CD4-positive, alpha-beta T cell treated with Interleukin-4 for 1 hour (primary cell): ENCODE data around the gene ADAMTS4.
"Not testable (repeated sequence)": the region's sequence is repeated elsewhere in the genome, so short reads cannot be mapped to it uniquely, and the experiment has no call there.

Source experiments
- DNase-seq, 2 donors: peaks; one replicate each; pipeline ENCODE4 v3.0.0-alpha.2; 2020 to 2022

The ADAMTS4 gene

DNA sequence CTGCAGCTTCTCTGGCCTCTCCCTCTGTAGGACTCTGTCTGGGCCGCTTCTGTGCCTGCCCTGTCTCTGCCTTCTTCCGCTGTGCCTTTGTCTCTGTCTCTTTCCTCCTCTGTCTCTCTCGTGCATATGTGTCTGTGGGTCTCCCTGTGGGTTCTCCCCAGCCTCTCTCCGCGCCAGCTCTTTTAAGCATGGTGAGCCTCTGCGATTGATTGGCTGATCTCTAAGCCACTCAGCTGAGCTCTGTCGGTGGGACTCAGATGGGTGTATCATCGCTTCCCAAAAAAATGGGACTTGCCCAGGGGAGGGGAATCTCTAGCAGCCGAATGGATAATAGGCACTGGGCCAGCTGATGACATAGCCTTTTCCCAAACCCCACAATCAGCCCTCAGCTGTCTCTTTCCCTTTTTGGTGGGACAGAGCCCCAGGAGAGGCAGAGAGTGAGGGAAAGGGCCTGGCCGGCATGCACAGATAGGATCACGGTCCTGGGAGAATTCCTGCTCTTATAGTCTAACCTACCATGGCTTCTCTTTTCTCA is at the start of gene ADAMTS4:
ADAMTS4 (minus strand) TSS at position 158 of the 535 bp plus-strand sequence. CDS start 427 bp downstream, outside the sequence.
- DNase-seq = no peak

DNA sequence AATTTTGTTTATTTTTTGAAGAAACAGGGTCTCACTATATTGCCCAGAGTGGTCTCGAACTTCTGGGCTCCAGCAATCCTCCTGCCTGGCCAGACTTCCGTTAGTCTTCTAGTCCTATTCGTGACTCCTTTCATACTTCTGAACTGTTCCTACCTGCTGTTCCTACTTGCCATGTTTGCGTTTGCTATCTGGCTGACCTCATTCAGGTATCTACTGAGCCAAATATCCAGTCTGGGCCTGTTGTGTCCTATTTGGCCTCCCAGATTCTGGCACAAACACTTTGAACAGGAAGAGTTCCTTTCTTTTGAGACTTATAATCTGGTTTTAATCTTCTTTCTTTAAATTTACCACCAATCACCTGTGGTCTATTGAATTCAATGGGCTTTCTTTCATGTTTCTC is 46.0 kb upstream of the ADAMTS4 start:
- DNase-seq = no peak

DNA sequence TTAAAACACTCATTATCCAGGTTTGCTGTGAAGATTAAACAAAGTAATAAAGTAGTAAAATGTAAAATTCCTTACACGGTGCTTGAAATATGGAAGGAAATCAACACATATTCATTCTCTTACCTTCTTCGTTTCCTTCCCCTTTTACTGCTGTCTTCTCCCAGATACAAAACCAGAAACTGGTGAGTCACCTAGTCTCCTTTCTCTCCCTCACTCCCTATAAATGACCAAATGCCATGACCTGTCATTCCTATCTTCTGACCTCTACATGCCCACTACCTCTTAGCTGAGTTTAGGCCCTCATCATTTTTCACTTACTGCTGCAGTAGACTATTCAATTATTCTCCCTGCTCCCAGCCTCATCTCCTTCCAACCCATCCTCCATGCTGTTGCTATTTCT is 43.5 kb upstream of the ADAMTS4 start:
- DNase-seq = no peak

- DNase-seq = no peak
Measured at GRCh38 chr1:161241682-161242081, 42.8 kb upstream of the ADAMTS4 start.

- DNase-seq = no peak
Measured at GRCh38 chr1:161238039-161238473, 39.2 kb upstream of the ADAMTS4 start, which contains the start of gene NR1I3. TSS of gene NR1I3 (minus strand) at chr1:161238203. CDS start at chr1:161236565, 1,638 bp downstream.

GRCh38 chr1:161235957-161236775 is 37.3 kb upstream of the ADAMTS4 start:
- no peak for DNase-seq

GRCh38 chr1:161233102-161233501 is 34.2 kb upstream of the ADAMTS4 start:
- no peak for DNase-seq

DNA sequence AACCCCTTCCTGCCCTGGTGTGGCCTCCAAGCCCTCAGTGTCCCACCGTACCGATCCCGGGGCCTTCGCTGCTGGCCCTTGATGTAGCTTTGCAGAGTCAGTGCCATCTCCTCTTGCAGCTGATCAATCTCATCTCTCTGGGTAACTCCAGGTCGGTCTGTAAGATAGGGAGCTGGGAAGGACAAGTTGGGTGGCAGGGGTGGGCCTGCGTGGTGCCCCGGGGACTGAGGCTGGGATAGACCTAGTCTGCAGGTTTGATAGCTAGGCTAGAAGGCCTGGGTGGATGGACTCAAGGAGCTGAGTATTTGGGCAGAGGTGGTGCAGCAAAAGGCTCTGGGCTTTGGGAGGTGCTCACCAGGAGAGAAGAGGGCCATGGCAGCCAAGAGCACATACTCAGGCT is 31.9 kb upstream of the ADAMTS4 start:
- no peak for DNase-seq

DNA sequence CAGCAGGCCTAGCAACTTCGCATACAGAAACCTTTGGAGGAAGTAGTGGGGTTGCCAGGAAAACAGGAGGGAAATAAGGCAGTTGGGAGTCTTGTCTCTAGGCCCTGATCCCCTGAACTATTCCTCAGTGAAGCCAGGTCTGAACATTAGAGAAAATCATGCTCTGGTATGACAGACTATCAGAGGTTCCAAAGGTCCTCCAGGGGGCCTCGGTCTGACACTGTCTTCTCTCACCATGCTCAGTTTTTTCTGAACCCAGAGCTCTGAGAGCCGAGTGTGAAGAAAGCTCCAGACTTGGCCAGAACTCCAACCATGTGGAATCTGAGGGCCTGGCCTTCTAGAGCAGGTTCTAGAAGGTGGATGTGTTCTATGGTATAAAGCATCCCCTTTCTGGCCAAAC is 31.0 kb upstream of the ADAMTS4 start:
- no peak for DNase-seq

DNA sequence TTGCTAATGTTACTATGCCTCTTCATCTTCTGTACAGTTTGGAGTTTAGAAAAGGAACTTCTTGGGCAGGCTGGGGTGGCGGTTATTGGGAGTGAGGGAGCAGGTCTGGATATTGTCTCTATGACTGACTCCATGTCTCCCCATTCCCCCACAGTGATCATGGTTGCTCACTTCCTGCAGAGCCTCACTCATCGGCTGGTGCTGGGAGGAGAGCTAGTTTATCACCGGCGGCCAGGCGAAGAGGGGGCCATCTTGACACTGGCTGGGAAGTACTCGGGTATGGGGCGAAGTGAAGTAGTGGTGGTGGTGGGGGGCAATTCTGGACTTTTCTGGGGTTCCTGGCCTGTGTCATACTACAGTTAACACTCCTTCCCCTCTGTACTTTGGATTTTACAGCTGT is 29.2 kb upstream of the ADAMTS4 start:
- no peak for DNase-seq

GRCh38 chr1:161227196-161227871 is 28.5 kb upstream of the ADAMTS4 start:
- DNase-seq = peak; percentile 86 to 88

DNA sequence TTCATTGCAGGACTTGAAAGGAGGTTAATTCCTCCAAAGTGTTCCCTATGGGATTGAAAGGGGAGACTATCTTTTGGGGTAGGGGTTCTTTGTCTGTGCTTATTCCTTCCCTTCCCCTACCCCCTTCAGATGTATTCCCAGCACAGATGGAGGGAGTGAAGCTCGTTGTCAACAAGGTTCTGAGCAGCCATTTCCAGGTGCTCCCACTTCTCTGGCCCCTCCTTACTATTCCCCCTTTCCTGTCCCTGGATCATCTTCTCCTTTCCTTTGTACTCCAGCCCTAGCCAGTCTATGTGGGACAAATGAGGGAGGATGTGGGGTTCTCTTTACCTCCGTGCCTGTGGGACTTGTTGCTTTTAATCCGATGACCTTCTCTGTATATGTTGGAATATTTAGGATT is 27.9 kb upstream of the ADAMTS4 start:
- no peak for DNase-seq

DNA sequence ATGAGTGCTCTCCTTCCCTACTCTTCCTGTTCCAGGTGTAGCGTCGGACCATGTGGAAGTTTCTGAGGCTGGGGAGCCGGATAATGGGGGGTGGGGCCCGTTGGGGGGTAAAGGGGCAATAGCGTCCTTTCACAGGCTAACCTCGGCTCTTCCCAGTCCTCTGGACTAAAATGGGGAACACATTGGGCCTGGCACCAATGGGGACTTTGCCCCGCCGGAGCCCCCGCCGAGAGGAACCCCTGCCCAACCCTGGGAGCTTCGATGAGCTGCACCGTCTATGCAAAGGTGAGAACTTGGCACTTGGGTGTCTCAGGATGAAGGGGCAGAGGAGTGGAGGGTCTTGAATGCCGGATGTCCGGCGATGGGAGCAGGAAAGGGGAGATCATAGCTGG is 27.5 kb upstream of the ADAMTS4 start:
- no peak for DNase-seq

- peak; percentile 97 to 98 for DNase-seq
Measured at GRCh38 chr1:161225534-161226319, 26.9 kb upstream of the ADAMTS4 start, which contains the start of gene TOMM40L. TSS of gene TOMM40L (plus strand) at chr1:161226060. CDS start at chr1:161226490, 430 bp downstream.

- no peak for DNase-seq
Measured at GRCh38 chr1:161225178-161225533, 26.3 kb upstream of the ADAMTS4 start.

GRCh38 chr1:161224695-161225087 is 25.8 kb upstream of the ADAMTS4 start:
- DNase-seq = not testable (repeated sequence)

- no peak for DNase-seq
Measured at GRCh38 chr1:161223805-161224694, 25.2 kb upstream of the ADAMTS4 start.

- DNase-seq = no peak
Measured at GRCh38 chr1:161222175-161223019, 23.5 kb upstream of the ADAMTS4 start.

- no peak for DNase-seq
Measured at GRCh38 chr1:161220002-161220401, 21.1 kb upstream of the ADAMTS4 start.

DNA sequence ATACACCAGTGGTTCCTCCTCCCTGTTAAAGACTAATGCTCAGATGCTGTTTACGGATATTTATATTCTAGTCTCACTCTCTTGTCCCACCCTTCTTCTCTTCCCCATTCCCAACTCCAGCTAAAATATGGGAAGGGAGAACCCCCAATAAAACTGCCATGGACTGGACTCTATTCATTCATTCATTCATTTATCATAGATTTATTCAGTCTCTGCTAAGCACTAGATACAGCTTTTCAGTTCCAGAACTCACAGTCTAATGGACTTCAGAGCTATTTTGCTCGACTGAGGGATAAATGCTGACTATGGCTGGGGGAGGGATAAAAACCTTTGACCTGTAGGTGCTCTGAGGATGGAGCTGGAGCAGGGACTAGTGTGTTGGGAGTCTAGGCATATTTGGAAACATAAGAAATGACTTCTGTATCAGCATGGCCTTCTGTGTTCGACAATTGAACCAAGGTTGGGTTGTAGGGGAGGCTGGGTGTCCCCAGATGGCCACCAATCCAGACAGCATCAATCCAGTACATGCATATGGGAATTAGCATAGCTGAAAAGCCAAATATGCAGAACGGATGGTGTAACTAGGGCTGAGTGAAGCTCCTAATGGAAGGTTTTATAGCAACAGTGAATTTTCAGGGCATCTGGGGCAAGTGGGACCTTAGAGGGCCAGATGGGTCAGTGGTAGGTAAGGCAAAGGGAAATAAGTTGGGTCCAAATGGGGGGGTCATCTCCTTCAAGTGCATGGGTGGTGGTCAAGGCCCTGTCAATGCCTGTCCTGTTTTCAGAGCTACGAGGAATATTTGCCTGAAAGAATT is 20.4 kb upstream of the ADAMTS4 start:
- DNase-seq = no peak
